ENCODE results near the gene FBN2. TPM values are rescaled to one million over a fixed set of nuclear protein-coding genes. Genes with fewer than 3 reads are reported as not detected.

The FBN2 gene
- total RNA-seq, 1 donor from 2014 or later = not detected

DNA sequence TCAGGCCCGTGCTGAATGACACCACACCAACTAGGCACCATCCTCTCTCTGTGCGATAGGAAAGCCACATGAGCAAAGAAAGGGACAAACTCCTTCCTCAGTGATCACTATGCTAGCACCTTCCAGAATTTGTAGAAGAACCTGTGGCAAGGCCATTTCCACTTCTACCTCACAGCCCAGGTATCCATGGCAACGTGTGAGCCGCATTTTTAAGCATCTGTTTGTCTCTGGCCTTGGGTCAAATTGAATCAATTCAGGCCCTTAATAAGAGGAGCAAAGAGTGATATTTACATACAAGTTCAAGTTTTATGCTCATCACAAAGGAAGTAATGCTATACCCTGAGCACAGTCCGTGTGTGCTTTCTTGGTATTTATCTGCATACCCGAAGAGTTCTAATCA lies 275.1 kb downstream of the FBN2 start:
- no peaks in the 10 kb centered on the region for H3K36me3 Mint-ChIP-seq (ENCODE audit: low read depth)
- peaks cover 2% of the 10 kb centered on the region for H3K27me3 Mint-ChIP-seq
- H3K27ac Mint-ChIP-seq = no peak overlapping the region
- no peaks in the 10 kb centered on the region for H3K4me1 Mint-ChIP-seq
- DNase-seq = no peak
- H3K4me3 Mint-ChIP-seq = no peak overlapping the region
- no peaks in the 10 kb centered on the region for H3K9me3 Mint-ChIP-seq
- intact Hi-C loops (cut with micrococcal nuclease) = no loop called here

DNA sequence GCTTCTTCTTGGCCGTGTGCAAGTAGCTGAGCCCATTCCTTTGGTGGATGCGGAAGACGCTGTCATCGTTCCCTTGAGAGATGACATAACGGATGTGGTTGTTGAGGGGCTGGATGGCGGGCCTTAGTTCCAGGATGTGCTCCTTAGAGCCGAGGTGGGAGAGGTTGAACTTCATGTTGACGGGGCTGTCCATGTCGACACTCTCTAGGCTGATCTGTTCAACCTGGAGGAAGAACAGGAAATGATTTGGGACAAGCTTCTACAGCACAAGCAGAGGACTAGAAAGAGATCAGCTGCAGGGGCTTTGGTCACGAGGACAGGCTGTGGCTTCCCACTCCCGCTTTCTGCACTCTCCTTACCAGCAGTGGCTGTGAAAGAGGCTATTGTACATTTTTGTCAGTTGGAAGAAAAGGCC lies 278.4 kb downstream of the FBN2 start:
- Mint-ChIP-seq H3K36me3 (ENCODE audit: low read depth) (no peaks in the 10 kb centered on the region), H3K27ac (no peak overlapping the region), H3K4me3 (no peak overlapping the region), H3K4me1 (no peaks in the 10 kb centered on the region), H3K9me3 (no peaks in the 10 kb centered on the region), H3K27me3 (peaks cover under 1% of the 10 kb centered on the region)
- intact Hi-C loops (cut with micrococcal nuclease) = no loop called here
- peak; percentile 33 for DNase-seq

DNA sequence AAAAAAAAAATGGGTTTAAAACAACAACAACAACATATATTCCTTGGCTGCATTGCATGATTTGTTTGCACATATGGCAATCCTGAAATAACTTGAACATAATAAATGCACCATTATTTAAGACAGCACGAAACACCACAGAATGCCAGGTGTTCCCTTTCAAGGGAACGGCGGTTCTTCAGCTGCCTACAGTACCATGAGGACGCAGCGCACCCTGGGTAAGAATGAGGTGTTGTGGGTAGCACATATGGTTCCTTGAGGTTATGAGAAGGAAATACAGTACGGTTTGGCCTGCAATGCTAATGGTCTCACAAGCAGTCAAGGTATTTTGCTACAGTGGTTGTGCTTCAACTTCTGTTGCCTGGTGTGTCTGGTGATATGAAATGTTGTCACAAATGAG lies 279.7 kb downstream of the FBN2 start:
- intact Hi-C loops (cut with micrococcal nuclease) = no loop called here
- H3K27ac Mint-ChIP-seq = no peak overlapping the region
- H3K9me3 Mint-ChIP-seq = no peaks in the 10 kb centered on the region
- H3K4me1 Mint-ChIP-seq = no peaks in the 10 kb centered on the region
- H3K4me3 Mint-ChIP-seq = no peak overlapping the region
- DNase-seq = no peak
- H3K27me3 Mint-ChIP-seq = no peaks in the 10 kb centered on the region
- H3K36me3 Mint-ChIP-seq (ENCODE audit: low read depth) = no peaks in the 10 kb centered on the region

DNA sequence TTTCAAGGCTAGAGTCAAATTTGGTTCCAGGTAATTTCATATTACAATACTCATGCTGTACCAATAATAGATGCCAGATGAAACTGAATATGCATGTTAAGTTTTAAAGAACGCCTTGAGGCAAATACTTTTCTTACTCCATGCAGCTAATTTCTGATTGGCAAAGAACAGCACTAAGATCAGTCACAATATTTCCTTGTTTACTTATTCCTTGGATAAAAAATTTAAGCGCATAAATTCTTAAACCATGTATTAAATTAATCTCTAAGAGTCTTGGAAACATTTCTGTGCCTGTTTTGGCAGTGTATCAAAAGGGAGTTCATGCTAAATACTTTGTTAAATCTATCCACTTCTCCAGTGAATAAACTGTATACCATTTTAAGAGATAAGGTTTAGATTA lies 281.0 kb downstream of the FBN2 start:
- intact Hi-C loops (cut with micrococcal nuclease) = no loop called here
- no peaks in the 10 kb centered on the region for H3K9me3 Mint-ChIP-seq

DNA sequence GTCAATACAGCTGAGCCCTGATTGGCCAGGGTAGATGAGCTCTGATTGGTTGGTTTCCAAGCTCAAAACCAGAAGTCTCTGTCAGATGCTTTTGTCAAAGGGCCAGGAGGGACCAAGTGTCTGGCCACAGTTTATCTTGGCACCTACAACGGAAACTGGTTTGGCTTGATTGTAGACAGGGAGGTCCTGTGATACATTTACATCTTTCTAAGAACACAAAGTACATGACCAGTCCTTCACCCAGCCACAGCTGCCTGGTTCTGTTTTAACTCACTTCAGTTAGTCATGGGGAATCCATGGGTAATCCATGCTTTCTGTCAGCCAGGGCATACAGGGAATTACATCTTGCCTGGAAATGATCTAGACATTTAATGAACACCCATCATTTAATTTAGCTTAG lies 283.3 kb downstream of the FBN2 start:
- Mint-ChIP-seq H3K36me3 (ENCODE audit: low read depth) (no peaks in the 10 kb centered on the region), H3K4me1 (no peaks in the 10 kb centered on the region), H3K9me3 (no peaks in the 10 kb centered on the region), H3K27ac (no peak overlapping the region), H3K4me3 (no peak overlapping the region), H3K27me3 (no peaks in the 10 kb centered on the region)
- intact Hi-C loops (cut with micrococcal nuclease) = no loop called here
- DNase-seq = no peak

More for the DNA sequence above, 281.0 kb downstream of the FBN2 start:
- Mint-ChIP-seq H3K27ac (no peak overlapping the region), H3K4me3 (no peak overlapping the region), H3K27me3 (no peaks in the 10 kb centered on the region), H3K36me3 (ENCODE audit: low read depth) (no peaks in the 10 kb centered on the region), H3K4me1 (no peaks in the 10 kb centered on the region)
- DNase-seq = no peak

DNA sequence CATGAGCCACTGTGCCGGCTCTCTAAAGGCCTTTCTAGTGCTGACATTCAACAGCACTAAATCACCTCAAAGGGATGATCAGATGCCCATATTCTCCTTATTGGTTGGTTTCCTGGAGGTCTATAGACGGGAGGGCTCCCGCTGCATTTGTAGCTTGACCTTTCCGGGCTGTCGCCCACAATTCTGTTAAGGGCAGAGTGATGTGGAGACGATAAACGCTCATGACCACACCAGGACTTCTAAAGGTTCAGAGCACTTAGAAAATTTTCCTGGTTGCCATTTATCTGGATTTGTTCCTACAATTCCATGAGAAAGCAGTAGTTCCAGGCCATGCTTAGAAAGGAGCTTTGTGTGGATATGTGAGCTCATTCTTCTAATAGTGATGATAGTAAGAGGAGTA lies 284.2 kb downstream of the FBN2 start:
- no peak for DNase-seq
- Mint-ChIP-seq H3K36me3 (ENCODE audit: low read depth) (no peaks in the 10 kb centered on the region), H3K4me3 (no peak overlapping the region), H3K9me3 (no peaks in the 10 kb centered on the region), H3K4me1 (no peaks in the 10 kb centered on the region), H3K27me3 (no peaks in the 10 kb centered on the region), H3K27ac (no peak overlapping the region)
- intact Hi-C loops (cut with micrococcal nuclease) = no loop called here

DNA sequence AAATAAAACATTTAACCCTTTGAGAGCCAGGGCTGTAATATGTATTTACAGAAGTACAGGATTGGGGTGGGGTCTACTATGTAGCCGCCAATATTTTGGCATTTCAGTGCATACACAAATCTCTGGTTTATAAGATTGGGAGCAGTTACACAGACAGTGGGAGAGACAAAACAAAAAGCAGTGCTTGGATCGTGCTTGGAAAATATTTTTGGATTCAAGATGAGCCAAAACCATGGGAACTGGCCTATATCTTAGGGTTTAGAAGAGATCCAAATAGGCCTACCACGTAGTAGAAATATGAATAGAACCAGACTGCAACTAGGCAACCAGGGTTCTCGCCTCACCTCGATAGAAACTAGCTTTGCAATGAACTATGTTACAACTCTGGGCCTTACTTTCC lies 284.9 kb downstream of the FBN2 start:
- no peak for DNase-seq
- Mint-ChIP-seq H3K9me3 (no peaks in the 10 kb centered on the region), H3K4me3 (no peak overlapping the region), H3K27me3 (no peaks in the 10 kb centered on the region), H3K4me1 (no peaks in the 10 kb centered on the region), H3K36me3 (ENCODE audit: low read depth) (no peaks in the 10 kb centered on the region), H3K27ac (no peak overlapping the region)
- intact Hi-C loops (cut with micrococcal nuclease) = no loop called here

DNA sequence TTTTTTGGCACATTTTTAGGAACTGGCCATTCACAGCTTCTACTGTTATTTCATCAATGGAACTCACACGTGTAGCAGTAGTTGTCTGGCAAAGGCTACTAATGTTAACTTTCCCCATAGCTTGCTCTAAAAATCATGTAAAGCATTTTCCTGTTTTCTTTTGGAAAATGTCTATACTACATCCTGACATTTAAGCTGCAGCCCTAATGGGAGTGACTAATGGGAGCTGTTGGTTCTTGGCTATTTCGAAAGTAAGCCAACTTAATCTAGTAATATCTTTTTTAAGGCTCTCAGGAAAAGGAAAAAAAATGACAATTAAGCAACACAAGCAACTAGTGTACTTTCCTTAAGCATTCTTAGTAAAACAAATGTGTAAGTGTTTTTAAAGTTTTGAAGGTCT lies 285.3 kb downstream of the FBN2 start:
- no peaks in the 10 kb centered on the region for H3K4me1 Mint-ChIP-seq
- H3K36me3 Mint-ChIP-seq (ENCODE audit: low read depth) = no peaks in the 10 kb centered on the region
- H3K4me3 Mint-ChIP-seq = no peak overlapping the region
- no peak overlapping the region for H3K27ac Mint-ChIP-seq
- intact Hi-C loops (cut with micrococcal nuclease) = no loop called here
- no peak for DNase-seq
- H3K9me3 Mint-ChIP-seq = no peaks in the 10 kb centered on the region
- H3K27me3 Mint-ChIP-seq = no peaks in the 10 kb centered on the region

DNA sequence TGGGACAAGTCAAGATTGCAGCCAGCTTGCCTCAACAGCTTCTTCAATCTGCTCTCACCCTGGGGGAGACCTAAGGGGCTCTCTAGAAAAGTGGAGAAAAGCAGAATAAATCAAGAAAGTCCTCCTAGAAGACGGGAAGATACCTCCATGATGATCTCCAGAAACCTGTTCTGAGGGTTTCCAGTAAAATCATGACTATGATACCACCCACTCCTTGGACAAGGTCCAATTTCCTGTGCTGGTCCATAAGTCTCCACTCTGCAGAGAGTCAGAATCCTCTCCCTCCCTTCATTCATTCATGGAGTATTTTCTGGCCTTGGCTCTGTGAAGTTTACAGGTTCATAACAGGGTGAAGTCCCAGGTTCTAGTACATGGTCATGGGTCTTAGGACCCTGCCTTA lies 285.8 kb downstream of the FBN2 start:
- H3K4me3 Mint-ChIP-seq = no peak overlapping the region
- intact Hi-C loops (cut with micrococcal nuclease) = no loop called here

DNA sequence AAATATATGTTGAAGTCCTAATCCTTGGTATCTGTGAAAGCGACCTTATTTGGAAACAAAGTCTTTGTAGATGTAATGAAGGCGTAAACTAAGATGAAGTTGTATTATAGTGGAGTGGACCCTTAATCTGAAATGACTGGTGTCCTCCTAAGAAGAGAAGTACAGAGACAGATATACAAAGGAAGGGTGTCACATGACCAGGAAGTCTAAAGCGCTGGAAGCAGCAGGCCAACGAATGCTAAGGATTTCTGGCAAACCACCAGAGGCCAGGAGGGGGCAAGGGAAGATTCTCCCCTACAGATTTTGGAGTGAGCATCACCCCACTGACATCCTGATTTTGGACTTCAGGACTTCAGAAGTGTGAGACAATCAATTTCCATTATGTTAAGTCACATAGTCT lies 292.1 kb downstream of the FBN2 start:
- DNase-seq = no peak
- no peaks in the 10 kb centered on the region for H3K36me3 Mint-ChIP-seq (ENCODE audit: low read depth)
- no peaks in the 10 kb centered on the region for H3K4me1 Mint-ChIP-seq
- intact Hi-C loops (cut with micrococcal nuclease) = no loop called here
- H3K9me3 Mint-ChIP-seq = no peaks in the 10 kb centered on the region
- no peak overlapping the region for H3K27ac Mint-ChIP-seq
- H3K27me3 Mint-ChIP-seq = no peaks in the 10 kb centered on the region
- H3K4me3 Mint-ChIP-seq = no peak overlapping the region

More for the DNA sequence above, 285.8 kb downstream of the FBN2 start:
- no peak for DNase-seq
- Mint-ChIP-seq H3K9me3 (no peaks in the 10 kb centered on the region), H3K4me1 (no peaks in the 10 kb centered on the region), H3K27ac (no peak overlapping the region), H3K27me3 (no peaks in the 10 kb centered on the region), H3K36me3 (ENCODE audit: low read depth) (no peaks in the 10 kb centered on the region)

DNA sequence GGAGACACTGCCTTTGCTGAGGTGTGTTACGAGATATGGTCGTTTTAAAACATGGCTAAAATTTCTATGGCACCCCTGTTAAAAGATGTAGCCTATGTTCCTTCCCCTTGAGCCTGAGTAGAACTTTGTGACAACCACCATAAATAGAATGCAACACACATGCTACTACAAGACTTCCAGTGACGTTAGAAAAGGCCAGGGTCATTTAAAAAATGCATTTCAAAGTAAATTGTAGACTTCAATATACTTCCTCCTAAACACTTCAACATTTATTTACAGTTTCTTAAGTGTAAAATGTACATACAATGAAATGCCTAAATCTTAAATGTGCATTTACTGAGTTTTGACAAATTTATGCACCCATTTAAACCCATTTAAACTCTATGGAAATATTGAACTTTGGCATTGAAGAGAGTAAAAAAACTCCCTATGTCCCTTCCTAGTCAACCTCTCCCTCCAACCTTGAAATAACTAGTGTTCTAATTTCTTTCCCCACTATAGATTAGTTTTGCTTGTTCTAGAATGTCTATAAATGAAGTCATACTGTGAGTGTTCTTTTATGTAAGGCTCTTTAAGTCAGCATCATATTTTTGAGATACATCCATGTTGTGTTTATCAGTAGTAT lies 294.0 kb downstream of the FBN2 start:
- H3K27me3 Mint-ChIP-seq = no peaks in the 10 kb centered on the region
- DNase-seq = no peak
- no peak overlapping the region for H3K27ac Mint-ChIP-seq
- no peak overlapping the region for H3K4me3 Mint-ChIP-seq
- intact Hi-C loops (cut with micrococcal nuclease) = no loop called here
- no peaks in the 10 kb centered on the region for H3K4me1 Mint-ChIP-seq
- no peaks in the 10 kb centered on the region for H3K36me3 Mint-ChIP-seq (ENCODE audit: low read depth)
- H3K9me3 Mint-ChIP-seq = no peaks in the 10 kb centered on the region

DNA sequence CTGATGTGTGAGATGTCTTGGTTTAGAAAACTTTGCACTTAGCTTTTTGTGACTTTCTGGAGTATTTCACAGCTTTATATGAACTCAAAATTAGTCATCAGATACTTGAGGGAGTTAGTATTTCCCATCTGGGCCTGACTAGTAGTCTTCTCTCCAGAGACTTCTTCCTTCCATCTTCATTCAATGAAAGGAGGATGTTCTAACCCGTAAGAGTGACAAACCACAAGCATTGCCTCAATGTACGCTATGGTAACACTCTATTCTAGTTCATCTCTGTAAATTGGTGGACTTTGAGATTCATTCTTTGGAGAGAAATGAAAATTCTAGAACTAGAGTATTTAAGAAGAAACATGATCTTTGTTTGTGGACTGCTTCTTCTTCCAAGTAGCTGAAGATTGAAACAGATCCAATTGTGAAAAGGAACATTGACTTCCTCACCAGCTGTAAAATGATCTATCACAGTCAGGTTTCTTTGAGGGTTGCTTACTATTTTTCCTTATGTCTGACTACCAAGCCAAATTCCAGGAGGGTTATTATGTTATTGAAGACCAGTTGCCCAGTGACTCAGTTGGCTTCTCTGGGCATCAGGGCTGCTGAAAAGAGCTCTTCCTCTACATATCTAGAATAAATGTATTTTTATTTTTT lies 296.9 kb downstream of the FBN2 start:
- Mint-ChIP-seq H3K36me3 (ENCODE audit: low read depth) (no peaks in the 10 kb centered on the region), H3K4me1 (no peaks in the 10 kb centered on the region), H3K27ac (no peak overlapping the region), H3K27me3 (peaks cover 2% of the 10 kb centered on the region), H3K9me3 (no peaks in the 10 kb centered on the region), H3K4me3 (no peak overlapping the region)
- DNase-seq = no peak
- intact Hi-C loops (cut with micrococcal nuclease) = no loop called here

DNA sequence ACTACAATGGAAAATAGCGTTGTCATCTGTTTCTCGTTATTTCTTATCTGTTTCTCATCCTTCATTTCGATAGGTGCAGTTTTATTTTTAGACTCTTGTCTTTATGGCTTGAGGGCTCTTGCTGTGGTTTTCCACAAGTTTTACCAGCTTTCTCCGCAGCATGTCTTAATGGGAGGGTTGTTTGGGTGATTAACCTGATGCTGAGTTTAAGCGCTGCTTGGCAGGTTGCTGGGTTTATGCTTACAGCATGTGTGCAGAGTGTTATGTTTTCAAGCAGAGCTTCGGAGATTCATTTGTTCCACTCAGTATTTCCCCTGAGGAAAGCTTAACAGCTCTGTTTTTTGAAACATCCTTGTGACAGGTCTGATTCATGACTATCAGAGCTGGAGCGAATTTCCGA lies 300.5 kb downstream of the FBN2 start:
- Mint-ChIP-seq H3K4me3 (no peak overlapping the region), H3K27me3 (peaks cover 2% of the 10 kb centered on the region), H3K4me1 (no peaks in the 10 kb centered on the region), H3K36me3 (ENCODE audit: low read depth) (no peaks in the 10 kb centered on the region), H3K27ac (no peak overlapping the region), H3K9me3 (no peaks in the 10 kb centered on the region)
- no peak for DNase-seq
- intact Hi-C loops (cut with micrococcal nuclease) = no loop called here

DNA sequence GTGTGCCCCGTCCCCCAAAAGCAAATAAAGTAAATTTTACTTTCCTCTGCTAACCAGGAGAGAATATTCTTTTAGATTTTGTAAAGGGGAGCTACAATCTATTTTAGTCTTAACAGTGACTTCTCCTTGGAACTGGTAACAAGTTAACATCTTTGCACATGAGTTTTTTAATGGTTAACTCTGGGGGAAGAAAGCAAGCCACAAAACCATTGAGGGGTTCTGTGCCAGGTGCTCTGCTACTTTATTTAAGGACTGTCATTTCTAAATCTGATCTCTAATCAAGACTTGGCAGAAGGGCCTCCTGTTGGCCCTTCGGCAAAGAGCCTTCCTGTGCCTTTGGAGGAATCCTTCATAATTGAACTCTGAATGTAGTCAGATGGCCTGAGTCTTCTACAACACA lies 301.0 kb downstream of the FBN2 start:
- no peak for DNase-seq
- no peak overlapping the region for H3K4me3 Mint-ChIP-seq
- no peaks in the 10 kb centered on the region for H3K4me1 Mint-ChIP-seq
- no peak overlapping the region for H3K27ac Mint-ChIP-seq
- peaks cover 2% of the 10 kb centered on the region for H3K27me3 Mint-ChIP-seq
- H3K9me3 Mint-ChIP-seq = no peaks in the 10 kb centered on the region
- intact Hi-C loops (cut with micrococcal nuclease) = no loop called here
- no peaks in the 10 kb centered on the region for H3K36me3 Mint-ChIP-seq (ENCODE audit: low read depth)

DNA sequence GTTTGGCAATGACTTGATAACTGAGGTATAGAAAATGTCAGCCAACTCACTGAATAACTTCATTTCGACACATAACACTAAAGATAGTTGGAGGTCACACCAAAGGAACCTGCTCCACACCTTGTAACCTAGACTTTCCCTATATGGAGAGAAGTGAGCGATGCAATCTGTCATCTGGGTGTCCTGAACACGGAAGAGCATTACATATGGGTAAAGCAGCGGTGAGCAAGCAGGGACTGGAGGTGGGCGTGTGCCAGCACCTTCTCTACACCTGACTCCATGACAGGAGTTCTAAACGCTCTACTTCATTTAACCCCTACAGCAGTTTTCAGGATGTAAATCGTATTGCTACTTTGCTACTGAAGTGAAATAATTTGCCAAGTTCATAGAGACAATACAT lies 301.7 kb downstream of the FBN2 start:
- H3K36me3 Mint-ChIP-seq (ENCODE audit: low read depth) = no peaks in the 10 kb centered on the region

More for the DNA sequence above, 301.7 kb downstream of the FBN2 start:
- intact Hi-C loops (cut with micrococcal nuclease) = no loop called here
- H3K4me3 Mint-ChIP-seq = no peak overlapping the region
- no peaks in the 10 kb centered on the region for H3K4me1 Mint-ChIP-seq
- no peaks in the 10 kb centered on the region for H3K9me3 Mint-ChIP-seq
- no peak for DNase-seq
- H3K27ac Mint-ChIP-seq = no peak overlapping the region
- peaks cover 4% of the 10 kb centered on the region for H3K27me3 Mint-ChIP-seq

Data from activated CD4-positive, alpha-beta T cell treated with anti-CD3 and anti-CD28 coated beads, Interleukin-2, amount 10 ng/mL, durations not matched to agents 24 days and 14 days (primary cell).